HG03280 (cell line): ENCODE measurements around the gene POU3F3.

Experiments used
- ATAC-seq: cut with Tn5 transposase; IDR thresholded peaks from one replicate; pipeline ENCODE4 v1.9.1; 2021; ENCODE audit warnings: mild to moderate bottlenecking, moderate library complexity; ENCODE audit not compliant: unreplicated experiment

Gene POU3F3

DNA sequence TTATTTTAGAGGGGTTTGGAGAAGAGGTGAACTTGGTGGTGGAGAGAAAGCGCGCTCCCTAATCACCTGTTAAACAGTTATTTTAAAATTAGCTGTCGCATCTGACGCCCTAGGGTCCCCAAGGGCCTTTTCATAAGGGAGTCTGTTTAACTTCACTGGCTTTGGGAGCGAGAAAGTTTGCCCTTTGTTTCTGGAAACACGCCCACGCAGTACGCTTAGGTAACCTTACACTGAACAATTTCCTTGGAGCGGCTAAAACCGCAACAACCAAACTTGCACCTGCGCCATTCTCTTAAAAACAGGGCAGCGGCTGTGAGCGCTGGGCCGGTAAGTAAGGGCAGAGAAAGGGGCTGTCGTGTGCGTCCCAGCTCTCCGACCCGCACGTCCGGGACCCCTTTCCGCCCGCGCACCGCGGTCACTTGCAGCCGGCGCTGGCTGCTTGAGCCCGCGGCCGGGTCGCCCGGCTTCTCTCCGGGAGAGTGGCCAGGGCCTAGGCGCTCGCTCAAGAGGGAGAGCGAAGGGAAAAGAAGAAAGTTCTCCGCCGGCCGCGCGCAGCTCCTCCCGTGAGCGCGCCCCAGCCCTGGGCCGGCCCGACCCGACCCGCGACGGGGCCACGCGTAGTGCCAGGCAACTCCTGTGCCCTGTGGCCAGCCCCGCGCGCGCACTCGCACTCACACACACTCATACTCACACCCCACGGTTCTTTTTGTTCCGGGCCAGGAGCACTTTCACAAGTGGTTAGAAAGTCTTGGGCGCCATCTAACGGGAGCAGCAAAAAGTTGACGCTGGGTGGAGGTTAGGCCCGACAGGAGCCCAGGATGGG, 19.2 kb downstream of the POU3F3 start:
- ATAC-seq = peak; percentile 83

DNA sequence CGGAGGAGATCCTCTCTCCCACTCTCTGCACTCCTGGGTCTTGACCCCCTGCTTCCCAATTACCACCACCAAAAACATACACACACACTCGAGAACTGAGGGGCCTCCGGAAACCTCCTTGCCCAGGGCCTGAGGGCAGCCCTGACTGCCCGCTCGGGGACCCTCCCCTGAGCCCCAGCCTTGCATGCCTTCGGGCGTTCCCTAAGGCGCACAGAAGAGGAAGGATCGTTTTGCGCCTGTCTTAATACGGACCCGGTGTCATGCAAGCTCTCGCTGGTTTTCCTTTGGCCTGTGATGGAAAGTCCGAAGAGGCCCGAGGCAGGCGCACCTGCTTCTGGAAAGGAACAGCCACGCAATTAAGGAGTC, 19.8 kb downstream of the POU3F3 start:
- no peak for ATAC-seq

DNA sequence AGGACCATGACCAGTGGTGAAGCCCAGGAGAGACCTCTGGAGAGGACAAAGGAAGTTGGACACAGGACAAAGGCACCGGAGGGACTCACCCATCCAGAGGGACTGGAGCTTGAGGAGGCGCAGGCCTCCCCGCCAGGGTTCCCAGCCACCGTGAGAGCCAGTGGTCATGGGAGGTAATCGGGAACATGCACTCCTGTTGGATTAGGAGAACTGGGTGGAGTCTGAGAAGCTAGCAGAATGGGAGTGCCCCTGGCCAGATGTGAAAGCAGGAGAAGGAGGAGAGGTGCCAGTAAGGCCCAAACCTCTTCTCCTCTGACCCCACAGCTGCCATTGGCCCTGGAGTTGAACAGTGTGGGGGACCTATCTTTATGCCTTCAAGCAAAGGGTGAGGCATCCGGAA, 20.3 kb downstream of the POU3F3 start:
- no peak for ATAC-seq

DNA sequence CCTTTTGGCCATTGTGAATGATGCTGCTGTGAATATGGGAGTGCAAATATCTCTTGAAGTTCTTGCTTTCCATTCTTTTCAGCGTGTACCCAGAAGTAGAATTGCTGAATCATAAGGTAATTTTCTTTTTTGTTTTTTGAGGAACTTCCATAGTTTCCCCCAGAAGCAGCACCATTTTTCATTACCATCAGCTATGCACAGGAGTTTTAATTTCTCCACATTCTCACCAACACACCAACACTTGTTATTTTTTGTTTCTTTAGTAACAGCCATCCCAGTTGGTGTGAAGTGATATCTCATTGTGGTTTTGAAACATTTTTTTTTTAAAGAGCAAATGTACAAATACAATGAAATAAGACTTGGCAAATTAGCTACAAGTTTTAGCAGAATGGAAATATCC, 21.3 kb downstream of the POU3F3 start:
- no peak for ATAC-seq

DNA sequence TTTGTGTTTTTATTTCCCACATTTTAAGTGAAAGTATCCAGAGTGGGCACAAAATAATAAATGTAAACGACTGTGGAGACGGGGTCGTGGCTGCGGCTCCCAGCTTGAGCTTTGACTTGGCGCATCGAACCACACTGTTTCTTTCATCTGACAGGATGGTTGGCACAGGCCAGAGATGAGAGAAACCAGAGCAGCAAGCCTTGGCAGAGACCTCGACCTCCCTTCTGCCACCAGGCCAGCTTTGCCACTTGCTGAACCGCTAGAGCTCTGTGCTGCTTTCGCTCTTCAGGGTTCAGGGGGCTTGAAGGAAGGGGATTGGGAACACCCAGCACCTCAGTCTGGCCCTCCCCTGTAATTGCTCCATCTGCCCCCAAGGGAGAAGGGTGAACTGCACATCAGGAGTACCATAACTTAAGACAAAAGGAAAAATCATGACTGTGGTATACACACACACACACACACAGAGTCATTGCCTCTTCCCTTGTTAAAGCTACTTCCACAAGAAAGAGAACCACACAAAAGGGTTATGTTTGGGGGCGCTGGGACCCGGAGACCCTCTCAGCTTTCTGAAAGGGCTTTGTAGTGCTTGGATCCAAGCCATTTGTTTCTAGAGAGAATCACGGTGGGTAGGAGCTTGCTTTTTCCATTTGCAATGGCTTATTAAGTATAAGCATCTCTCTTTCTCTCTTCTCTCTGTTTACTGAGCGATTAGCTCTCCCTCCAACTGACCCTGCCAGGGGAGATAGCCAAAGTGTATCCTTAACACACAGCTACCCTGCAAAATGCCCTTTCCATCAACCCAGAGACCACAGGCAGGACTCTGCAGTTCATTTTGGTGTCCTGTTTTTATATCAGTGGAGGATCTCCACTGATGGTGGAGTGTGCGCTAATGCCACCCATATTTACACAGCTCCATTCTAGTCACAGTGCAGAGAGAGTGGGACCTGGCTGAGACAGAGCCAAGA, 23.0 kb downstream of the POU3F3 start:
- no peak for ATAC-seq

DNA sequence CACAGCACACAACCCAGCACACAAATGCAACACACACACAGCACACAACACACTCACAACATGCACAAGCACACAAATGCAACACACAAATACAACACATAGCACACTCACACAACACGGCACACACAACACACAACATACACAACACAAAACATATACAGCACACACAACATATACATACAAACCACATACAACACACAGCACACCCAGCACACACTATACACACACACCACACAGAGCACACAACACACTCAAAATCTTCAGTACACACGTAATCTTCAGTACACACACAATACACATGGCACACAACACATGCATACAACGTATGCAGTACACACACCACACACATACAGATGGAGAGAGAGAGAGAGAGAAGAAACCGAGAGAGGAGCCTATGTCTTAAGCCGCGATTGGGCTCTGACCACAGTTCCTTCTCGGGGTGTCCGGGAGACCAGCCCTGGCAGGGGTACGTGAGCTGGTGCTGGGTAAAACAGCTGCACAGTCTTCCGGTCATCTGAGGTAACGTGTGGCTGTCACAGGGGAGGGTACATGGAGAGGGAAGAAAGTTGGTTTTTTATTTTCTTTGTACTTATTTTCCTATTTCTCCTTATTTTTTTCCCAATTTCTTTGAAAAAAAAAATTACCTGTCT, 25.1 kb downstream of the POU3F3 start:
- ATAC-seq = no peak

DNA sequence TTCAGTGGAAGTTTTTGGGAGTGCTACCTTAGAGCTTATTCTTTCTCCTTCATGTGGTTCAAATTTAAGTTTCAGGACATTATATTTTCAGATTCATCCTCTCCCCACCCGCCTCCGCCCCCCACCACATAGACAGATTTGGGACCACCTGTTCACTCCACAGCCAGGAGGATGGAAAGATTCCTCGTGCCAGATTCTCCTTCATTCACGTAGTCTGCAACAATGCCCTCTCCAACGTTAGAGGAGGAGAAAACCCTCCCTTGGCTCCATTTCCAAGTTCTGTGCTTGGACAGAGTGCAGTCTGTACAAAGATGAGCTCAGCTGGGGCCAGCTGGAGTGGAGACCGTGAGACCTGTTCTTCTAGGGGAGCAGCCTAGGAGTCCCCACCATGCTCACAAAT, 26.2 kb downstream of the POU3F3 start:
- no peak for ATAC-seq

DNA sequence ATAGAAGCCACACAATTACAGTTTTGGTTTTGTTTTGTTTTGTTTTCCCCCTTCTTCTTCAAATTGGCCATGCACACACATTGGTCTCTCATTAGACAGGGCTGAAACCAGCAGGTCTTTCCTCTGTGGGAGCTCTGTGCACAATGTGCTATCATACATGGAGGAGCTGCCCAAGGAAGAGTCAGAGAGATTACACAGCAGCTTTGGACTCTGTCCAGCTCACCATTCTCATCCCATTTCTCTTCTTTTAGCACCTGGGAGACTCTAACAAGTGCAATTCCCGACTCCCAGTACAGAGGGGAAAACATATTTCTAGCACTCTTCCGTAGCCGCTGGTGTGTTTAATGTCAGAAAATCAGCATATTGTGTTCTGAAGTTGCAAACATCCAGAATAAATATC, 29.4 kb downstream of the POU3F3 start:
- ATAC-seq = no peak

DNA sequence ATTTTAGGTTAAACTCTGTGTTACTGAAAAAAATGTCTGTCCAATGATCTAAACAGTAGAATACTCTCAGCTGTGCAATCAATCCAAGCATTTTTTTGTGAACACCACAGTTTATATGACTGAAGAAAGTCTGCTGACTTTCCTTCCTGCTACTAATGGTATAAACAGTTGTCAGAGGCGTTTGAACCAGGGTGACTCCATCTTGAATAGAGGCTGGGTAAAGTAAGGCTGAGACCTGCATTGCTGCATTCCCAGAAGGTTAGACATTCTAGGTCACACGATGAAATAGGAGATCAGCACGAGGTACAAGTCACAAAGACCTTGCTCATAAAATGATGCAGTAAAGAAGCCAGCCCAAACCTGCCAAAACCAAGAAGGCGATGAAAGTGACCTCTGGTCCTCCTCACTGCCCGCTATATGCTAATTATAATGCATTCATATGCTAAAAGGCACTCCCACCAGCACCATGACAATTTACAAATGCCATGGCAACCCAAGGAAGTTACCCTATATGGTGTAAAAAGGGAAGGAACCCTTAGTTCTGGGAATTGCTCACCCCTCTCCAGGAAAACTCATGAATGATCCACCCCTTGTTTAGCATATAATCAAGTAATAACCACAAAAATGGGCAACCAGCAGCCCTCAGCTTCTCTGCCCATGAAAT, 31.3 kb downstream of the POU3F3 start:
- no peak for ATAC-seq

DNA sequence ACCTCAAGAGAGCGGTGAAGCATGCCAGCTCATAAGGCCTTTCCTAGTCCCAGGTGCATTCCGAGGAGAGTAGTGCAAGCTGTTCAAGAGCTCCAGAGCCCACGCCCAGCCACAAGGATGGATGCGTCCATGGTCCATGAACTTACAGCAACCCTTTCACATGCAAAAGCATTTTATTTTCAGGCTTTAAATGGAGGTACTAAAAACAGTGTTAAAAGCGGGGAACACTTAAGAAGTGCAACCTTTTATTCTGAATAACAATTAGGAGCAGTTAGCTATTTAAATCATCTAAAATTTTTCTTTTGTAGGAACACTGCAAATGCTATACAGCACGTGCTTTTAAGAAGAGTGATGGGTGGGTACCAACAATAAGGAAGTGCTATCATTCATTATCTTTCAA, 33.8 kb downstream of the POU3F3 start:
- ATAC-seq = no peak

DNA sequence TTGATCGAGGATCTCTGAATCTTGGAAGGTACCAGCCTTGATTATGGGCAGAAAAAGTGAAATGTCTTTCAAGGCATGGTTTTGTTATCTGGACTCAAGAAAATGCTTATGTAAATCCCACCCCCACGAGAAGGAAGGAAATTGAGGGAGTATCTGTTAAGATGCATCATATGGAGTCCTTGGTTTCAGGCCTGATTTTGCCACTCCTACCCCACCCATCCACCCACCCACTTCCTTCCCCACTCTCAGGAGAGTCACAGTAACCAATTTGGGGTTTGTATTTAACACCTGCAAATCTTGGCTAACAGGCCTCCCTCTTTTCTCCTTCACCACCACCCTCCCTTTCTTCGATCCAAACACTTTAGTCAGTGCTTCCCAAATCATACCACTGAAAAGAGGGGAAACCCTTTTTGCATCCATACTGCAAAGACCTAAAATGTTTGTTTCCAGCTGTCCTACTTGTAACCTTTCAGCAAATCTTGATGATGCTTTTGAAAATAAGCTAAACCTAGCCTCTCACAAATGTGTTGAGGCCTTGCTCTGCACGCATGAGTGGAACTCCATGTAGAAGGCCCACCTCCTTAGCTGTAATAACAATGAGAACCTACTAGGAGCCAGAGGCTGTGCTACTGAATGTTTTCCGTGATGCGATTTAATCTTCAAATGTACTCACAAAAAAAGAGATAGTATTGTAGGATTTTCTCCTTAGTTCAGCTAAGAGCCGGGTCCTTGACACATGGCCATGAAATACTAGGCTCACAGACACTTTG, 34.8 kb downstream of the POU3F3 start:
- ATAC-seq = no peak

DNA sequence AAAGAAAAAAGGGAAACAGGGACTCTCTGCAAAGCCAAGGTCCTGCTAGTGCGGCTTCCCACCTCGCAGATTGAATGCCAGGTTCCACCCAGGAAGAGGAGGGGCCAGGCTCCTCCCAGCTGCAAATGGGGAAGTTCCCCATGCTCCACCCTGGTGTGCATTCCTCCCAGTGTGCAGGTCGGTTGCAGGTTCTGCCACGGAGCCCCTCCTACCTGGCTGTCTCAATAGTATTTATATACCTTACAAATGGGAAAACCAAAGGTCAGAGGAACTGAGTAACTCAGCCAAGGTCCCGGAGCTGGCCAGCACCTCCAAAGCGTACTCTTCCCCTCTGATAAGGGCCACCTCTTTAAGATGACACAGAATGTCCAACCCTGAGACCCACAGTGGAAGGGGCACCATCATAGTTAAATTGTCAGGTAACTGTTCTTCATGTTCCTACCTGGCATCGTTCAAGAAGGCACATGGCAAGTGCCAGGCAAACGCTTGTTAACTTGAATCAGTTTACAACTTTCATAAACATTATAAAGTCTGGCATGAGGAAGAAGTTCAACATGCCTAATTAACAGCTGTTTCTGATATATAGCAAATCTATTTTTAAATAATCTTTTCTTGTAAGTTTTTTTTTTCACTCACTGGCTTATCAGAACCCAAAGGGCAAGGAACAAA, 35.5 kb downstream of the POU3F3 start:
- no peak for ATAC-seq

DNA sequence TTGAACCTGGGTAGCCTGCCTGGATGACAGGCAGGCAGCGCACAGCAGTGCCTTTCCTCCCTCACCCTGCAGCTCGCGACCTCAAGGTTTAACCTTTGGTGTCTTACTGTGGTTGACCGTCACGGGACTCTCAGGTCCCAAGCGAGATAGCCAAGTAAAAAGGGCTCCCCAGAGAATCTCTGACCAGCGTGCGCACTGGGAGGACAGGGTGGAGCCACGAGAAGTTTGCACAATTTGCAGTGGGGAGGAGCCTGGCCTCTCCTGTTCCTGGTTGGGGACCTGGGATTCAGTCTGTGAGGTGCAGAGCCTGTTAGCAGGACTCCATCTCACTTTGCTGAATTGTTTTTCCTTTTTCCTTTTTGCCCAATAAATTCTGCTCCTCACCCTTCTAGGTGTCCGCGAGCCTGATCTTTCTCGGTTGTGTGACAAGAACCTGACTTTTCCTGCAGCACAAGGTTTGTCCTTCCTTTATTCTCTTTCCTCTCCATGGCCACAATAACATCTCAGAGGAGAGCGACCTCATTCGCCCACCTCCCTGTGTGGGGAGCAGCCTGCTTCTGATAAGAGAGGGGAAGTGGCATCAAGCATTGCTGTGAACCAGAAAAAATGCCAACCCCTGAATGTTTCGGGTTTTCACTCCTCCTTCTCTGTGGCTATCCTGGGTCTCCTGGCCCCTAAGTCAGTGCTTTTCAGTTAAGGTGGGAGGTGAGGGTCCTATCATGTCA, 36.2 kb downstream of the POU3F3 start:
- no peak for ATAC-seq

DNA sequence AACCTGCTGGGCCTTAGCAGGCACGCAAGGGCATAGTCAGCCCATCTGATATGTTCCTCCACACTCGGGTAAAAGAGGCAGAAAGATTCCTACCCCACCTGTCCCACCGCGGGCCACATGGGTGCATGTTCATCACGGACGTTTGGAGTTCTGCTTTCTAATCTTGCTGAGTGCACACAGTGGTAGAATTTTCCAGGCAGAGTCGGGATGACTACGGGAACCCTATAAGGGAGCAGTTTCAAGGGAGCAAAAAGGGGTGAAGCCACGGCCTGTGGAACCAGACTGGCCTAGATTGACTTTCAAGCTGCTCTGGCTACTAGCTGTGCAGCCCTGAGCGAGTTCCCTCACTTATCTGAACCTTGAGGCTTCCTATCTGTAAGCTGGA, 36.8 kb downstream of the POU3F3 start:
- no peak for ATAC-seq

DNA sequence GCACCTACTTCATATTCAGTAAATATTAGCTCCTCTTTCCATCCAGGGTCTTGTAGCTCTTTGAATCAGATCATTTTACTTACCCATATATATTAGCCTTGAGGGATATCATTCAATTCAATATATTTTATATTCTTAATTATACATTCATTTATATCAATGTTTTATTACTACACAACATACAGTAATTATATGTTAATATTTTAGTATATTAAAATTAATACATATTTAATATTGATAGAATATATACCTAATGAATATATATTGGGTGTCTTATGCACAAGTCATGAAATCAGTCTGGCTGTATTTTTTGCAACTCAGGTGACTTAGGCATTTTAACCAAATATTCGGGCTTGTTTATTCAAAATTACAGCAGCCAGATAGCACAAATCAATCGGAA, 37.2 kb downstream of the POU3F3 start:
- ATAC-seq = no peak

DNA sequence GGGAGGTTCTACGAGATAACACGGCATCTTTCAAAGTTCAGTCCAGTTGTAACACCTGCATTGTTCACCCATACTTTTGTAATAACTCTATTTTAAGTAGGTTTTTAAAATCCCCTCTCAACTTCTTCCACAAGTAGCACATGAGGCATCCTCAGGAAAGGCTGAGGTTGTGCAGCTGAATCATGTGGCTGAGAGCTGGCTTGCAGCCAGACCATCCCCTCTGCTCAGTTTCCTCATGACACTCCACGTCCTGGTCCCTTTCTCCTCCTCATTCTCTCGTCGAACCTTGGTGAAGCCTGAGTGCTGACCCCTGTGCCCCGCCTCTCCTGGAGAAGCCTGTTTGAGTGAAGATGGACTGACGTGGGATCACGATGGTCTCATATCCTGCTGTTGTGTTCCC, 42.5 kb downstream of the POU3F3 start:
- ATAC-seq = no peak

DNA sequence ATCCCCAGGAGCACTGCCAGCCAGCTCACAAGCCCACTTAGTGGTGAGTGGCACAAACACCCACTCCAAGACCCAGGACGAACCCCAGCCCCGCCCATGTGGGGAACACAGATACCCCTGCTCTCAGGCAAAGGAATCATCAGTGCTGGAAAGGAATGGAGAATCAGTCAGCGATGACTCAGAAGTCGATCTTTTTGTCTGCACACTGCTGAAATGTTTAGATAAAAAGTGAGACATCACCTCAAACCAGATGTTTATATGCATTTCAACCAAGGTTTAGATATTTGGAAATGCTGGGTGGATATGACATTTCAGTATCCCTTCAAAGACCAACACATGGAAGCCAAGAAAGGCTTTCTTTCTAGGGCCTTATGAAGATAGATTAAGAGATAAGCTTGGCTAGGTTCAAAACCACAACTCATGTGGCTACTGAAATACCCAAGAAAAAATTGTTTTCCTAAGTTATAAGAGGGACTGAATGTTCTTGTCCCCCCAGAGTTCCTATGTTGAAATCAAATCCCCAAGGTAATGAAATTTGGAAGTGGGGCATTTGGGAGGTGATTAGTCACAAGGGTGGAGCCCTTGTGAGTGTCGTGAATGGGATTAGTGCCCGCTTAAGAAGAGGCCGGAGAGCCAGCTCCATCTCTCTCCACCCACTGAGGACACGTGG, 43.7 kb downstream of the POU3F3 start:
- no peak for ATAC-seq

DNA sequence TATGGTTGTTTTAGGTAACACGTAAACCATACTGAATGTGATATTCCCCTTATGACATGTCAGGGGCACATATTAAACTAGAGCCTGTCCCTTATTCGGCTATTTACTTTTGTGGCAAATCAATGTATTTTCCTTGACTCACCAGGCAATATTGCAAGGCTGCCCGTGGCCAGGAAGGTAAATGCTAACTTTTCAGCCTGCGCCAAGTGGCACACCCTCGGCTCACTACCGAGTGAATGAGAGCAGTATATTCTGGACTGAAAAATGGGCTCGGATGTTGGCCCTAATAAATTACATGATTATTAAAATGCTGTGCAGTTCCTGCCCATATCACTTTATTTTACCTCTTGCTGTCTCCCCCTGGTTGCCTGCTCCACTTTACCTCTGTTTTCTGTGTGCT, 46.7 kb downstream of the POU3F3 start:
- no peak for ATAC-seq
